Measurements from ENCODE around the gene ZSCAN26. TPM values are rescaled to one million over a fixed set of nuclear protein-coding genes. Genes with fewer than 3 reads are reported as not detected.
"Not testable (repeated sequence)": the region's sequence is repeated elsewhere in the genome, so short reads cannot be mapped to it uniquely, and the experiment has no call there.

The ZSCAN26 gene
- total RNA-seq, 1 donor from 2014 or later: 6.1 TPM

GRCh38 chr6:28311139-28311823 is 44.3 kb downstream of the ZSCAN26 start:
- H3K4me1 Mint-ChIP-seq (ENCODE audit: low read depth): no peaks in the 10 kb centered on the region

GRCh38 chr6:28312939-28313338 is 46.0 kb downstream of the ZSCAN26 start:
- Mint-ChIP-seq H3K36me3 (ENCODE audit: low read depth) (no peaks in the 10 kb centered on the region), H3K27ac (no peak overlapping the region), H3K4me1 (ENCODE audit: low read depth) (no peaks in the 10 kb centered on the region), H3K4me3 (ENCODE audit: low read depth) (no peak overlapping the region), H3K9me3 (peaks cover 6% of the 10 kb centered on the region), H3K27me3 (ENCODE audit: low read depth) (peaks cover 28% of the 10 kb centered on the region)
- intact Hi-C loops (cut with micrococcal nuclease): no loop called here
- no peak for DNase-seq (ENCODE audit: low spot score)

More at GRCh38 chr6:28311139-28311823, 44.3 kb downstream of the ZSCAN26 start:
- peaks cover 32% of the 10 kb centered on the region for H3K27me3 Mint-ChIP-seq (ENCODE audit: low read depth)
- intact Hi-C loops (cut with micrococcal nuclease): no loop called here
- no peak overlapping the region for H3K27ac Mint-ChIP-seq
- H3K36me3 Mint-ChIP-seq (ENCODE audit: low read depth): no peaks in the 10 kb centered on the region
- H3K9me3 Mint-ChIP-seq: peaks cover 11% of the 10 kb centered on the region
- DNase-seq (ENCODE audit: low spot score): no peak
- H3K4me3 Mint-ChIP-seq (ENCODE audit: low read depth): no peak overlapping the region

GRCh38 chr6:28315628-28316027 is 48.7 kb downstream of the ZSCAN26 start:
- Mint-ChIP-seq H3K27me3 (ENCODE audit: low read depth) (peaks cover 12% of the 10 kb centered on the region), H3K36me3 (ENCODE audit: low read depth) (no peaks in the 10 kb centered on the region), H3K9me3 (no peaks in the 10 kb centered on the region), H3K4me3 (ENCODE audit: low read depth) (no peak overlapping the region), H3K4me1 (ENCODE audit: low read depth) (no peaks in the 10 kb centered on the region), H3K27ac (no peak overlapping the region)
- intact Hi-C loops (cut with micrococcal nuclease): no loop called here
- no peak for DNase-seq (ENCODE audit: low spot score)

DNA sequence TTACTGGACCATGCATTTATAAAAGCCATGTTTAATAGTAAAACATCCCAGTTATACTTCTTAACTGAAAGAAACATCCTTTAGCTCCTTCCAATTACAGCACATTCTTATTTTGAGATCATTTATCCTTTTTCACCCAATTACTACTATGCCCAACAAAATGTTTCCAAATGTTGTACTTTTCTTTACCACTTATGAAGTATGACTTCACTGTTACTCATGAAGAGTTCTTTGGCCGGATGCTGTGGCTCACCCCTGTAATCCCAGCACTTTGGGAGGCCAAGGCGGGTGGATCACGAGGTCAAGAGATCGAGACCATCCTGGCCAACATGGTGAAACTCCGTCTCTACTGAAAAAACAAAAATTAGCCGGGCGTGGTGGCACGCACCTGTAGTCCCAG is 50.9 kb downstream of the ZSCAN26 start:
- H3K27ac Mint-ChIP-seq; H3K27me3 Mint-ChIP-seq (ENCODE audit: low read depth); H3K4me3 Mint-ChIP-seq (ENCODE audit: low read depth); DNase-seq (ENCODE audit: low spot score); H3K36me3 Mint-ChIP-seq (ENCODE audit: low read depth); H3K4me1 Mint-ChIP-seq (ENCODE audit: low read depth); H3K9me3 Mint-ChIP-seq; intact Hi-C loops (cut with micrococcal nuclease): not testable (repeated sequence)

- no peaks in the 10 kb centered on the region for H3K4me1 Mint-ChIP-seq (ENCODE audit: low read depth)
- no peak overlapping the region for H3K27ac Mint-ChIP-seq
- H3K4me3 Mint-ChIP-seq (ENCODE audit: low read depth): no peak overlapping the region
- intact Hi-C loops (cut with micrococcal nuclease): no loop called here
- peaks cover 46% of the 10 kb centered on the region for H3K9me3 Mint-ChIP-seq
- H3K36me3 Mint-ChIP-seq (ENCODE audit: low read depth): peaks cover 11% of the 10 kb centered on the region
- no peak for DNase-seq (ENCODE audit: low spot score)
- H3K27me3 Mint-ChIP-seq (ENCODE audit: low read depth): no peaks in the 10 kb centered on the region
These were observed 55.7 kb downstream of the ZSCAN26 start for GRCh38 chr6:28322661-28323060.

DNA sequence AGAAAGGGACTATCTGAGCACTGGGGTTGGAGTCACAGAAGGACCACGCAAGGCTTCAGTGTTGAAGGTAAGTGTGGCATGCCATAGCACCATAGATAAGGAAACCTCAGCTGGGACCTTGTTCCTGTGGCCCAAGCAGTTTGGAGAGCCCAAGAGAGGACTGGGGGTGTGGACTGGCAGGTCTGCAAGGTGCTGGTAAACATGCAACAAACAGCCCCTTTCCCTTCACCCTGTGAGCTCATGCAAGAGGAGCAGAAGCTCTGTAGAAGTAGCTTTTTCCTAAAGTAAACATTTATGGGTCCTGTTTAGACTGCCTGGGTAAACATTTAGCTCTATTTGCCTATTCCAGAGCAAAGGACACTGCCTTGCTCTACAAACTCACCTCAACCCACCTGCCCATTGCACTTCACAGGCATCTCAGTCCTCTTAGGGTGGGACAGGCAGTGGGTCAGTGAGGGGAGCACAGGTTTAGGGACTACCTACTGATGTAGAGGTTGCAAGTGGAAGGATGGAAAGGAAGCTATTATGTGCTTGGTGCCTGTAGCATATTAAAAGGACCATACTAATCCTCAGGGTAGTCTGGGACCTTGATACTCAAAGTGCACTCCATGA is 57.0 kb downstream of the ZSCAN26 start:
- H3K27me3 Mint-ChIP-seq (ENCODE audit: low read depth): no peaks in the 10 kb centered on the region
- no peak for DNase-seq (ENCODE audit: low spot score)
- no peak overlapping the region for H3K4me3 Mint-ChIP-seq (ENCODE audit: low read depth)
- peaks cover 57% of the 10 kb centered on the region for H3K9me3 Mint-ChIP-seq
- H3K4me1 Mint-ChIP-seq (ENCODE audit: low read depth): no peaks in the 10 kb centered on the region
- H3K36me3 Mint-ChIP-seq (ENCODE audit: low read depth): peaks cover 14% of the 10 kb centered on the region
- H3K27ac Mint-ChIP-seq: no peak overlapping the region
- intact Hi-C loops (cut with micrococcal nuclease): no loop called here

- Mint-ChIP-seq H3K36me3 (ENCODE audit: low read depth) (peaks cover 16% of the 10 kb centered on the region), H3K27ac (no peak overlapping the region), H3K4me1 (ENCODE audit: low read depth) (no peaks in the 10 kb centered on the region), H3K9me3 (peaks cover 63% of the 10 kb centered on the region), H3K4me3 (ENCODE audit: low read depth) (no peak overlapping the region), H3K27me3 (ENCODE audit: low read depth) (no peaks in the 10 kb centered on the region)
- intact Hi-C loops (cut with micrococcal nuclease): no loop called here
- no peak for DNase-seq (ENCODE audit: low spot score)
These were observed 59.5 kb downstream of the ZSCAN26 start for GRCh38 chr6:28326371-28326948.

Other genes with a start within 250 kb of the ZSCAN26 start
- gene ZNF165, start 186.6 kb upstream of the ZSCAN26 start, total RNA-seq: 0.34 TPM in 2 replicates
- gene ZSCAN16, start 142.5 kb upstream of the ZSCAN26 start, total RNA-seq: 4.0 TPM in 2 replicates
- 17.9 and 20.8 TPM in 2 replicates for gene ZKSCAN8, start 125.3 kb upstream of the ZSCAN26 start, total RNA-seq
- 9.7 and 10.8 TPM in 2 replicates for gene ZSCAN9, start 41.9 kb upstream of the ZSCAN26 start, total RNA-seq
- gene ZKSCAN4, start 14.9 kb upstream of the ZSCAN26 start, total RNA-seq: 4.6 and 5.0 TPM in 2 replicates
- not detected in 2 replicates for gene NKAPL, start 7.8 kb upstream of the ZSCAN26 start, total RNA-seq
- 3.4 and 3.8 TPM in 2 replicates for gene PGBD1, start 14.4 kb downstream of the ZSCAN26 start, total RNA-seq
- 1.5 and 1.9 TPM in 2 replicates for gene ZSCAN31, start 69.0 kb downstream of the ZSCAN26 start, total RNA-seq
- 3.5 TPM in 2 replicates for gene ZKSCAN3, start 82.8 kb downstream of the ZSCAN26 start, total RNA-seq
- gene ZSCAN12, start 132.6 kb downstream of the ZSCAN26 start, total RNA-seq: 5.3 and 5.7 TPM in 2 replicates
- gene ZSCAN23, start 176.3 kb downstream of the ZSCAN26 start, total RNA-seq: 0.48 and 0.50 TPM in 2 replicates
- gene GPX6, start 248.7 kb downstream of the ZSCAN26 start, total RNA-seq: not detected in 2 replicates